ENCODE measurements around the gene UBQLN3. TPM values are rescaled to one million over a fixed set of nuclear protein-coding genes. Genes with fewer than 3 reads are reported as not detected.

The UBQLN3 gene
- total and polyA plus RNA-seq, 2 of the 4 experiments (the other 2 are of a cell fraction), result not detected

- H3K4me1 ChIP-seq (ENCODE audit: control insufficient read depth, insufficient read depth, low read length), result no peaks in the 10 kb centered on the region
- no peak overlapping the region for H3K4me3 ChIP-seq (ENCODE audit: insufficient read depth, low read depth, low read length)
- ATAC-seq (ENCODE audit: low read depth), result no peak
- no peak overlapping the region for H3K9ac ChIP-seq (ENCODE audit: low read depth, low read length)
- no peak overlapping the region for H4K91ac ChIP-seq (ENCODE audit: insufficient read depth, low read depth, low read length)
- no peak overlapping the region for H3K18ac ChIP-seq (ENCODE audit: low read depth, low read length)
- no CpG with 5 or more reads among the region's 1 CpG for WGBS, 2 experiments (ENCODE audit: extremely low coverage in 2 of 2, insufficient read length in 1 of 2)
- no peak overlapping the region for H2BK5ac ChIP-seq (ENCODE audit: low read depth, low read length, poor library complexity, severe bottlenecking)
- POLR2A ChIA-PET (ENCODE audit: unreplicated experiment), result no interaction called here
- H2BK120ac ChIP-seq (ENCODE audit: low read depth, low read length), result no peak overlapping the region
- dilution Hi-C loops (cut with HindIII; ENCODE audit: low sequenced_read_pairs, unreplicated experiment), result no loop called here
- no peak overlapping the region for H2AFZ ChIP-seq (replicated peaks; ENCODE audit: low read length, poor library complexity)
- no TSS peak for BruUV-seq (replicated peaks)
- H3K27ac ChIP-seq (ENCODE audit: insufficient read depth, low read length), result no peak overlapping the region
- H3K79me1 ChIP-seq (ENCODE audit: low read depth in 1 of 2, low read length in 2 of 2), result no peaks in the 10 kb centered on the region
- no peaks in the 10 kb centered on the region for H3K9me3 ChIP-seq (ENCODE audit: control insufficient read depth, insufficient read depth, low read length)
- in situ Hi-C loops (cut with MboI; ENCODE audit: low sequenced_read_pairs), result no loop called here
- CTCF ChIA-PET, result no interaction called here
- H3K9me1 ChIP-seq (ENCODE audit: insufficient read depth, low read length), result no peaks in the 10 kb centered on the region
- no peak overlapping the region for H2BK15ac ChIP-seq (ENCODE audit: low read depth, low read length)
- H4K8ac ChIP-seq (ENCODE audit: low read depth in 2 of 2, low read length in 2 of 2), result no peak overlapping the region
- H2BK20ac ChIP-seq (ENCODE audit: low read depth, low read length), result no peak overlapping the region
- no peak overlapping the region for H3K23ac ChIP-seq (ENCODE audit: low read depth, low read length)
- H3K56ac ChIP-seq (ENCODE audit: extremely low read depth, insufficient read depth, low read length), result no peak overlapping the region
- no peak for TF ChIP-seq FOS (IDR thresholded peaks at IDR 0.05; ENCODE audit: low read depth, low read length)
- TF ChIP-seq MXI1 (IDR thresholded peaks at IDR 0.05; ENCODE audit: borderline replicate concordance, low read depth, low read length), result no peak
- no peaks in the 10 kb centered on the region for H4K20me1 ChIP-seq (ENCODE audit: insufficient read depth, low read length)
- H3K27me3 ChIP-seq (ENCODE audit: control insufficient read depth, insufficient read depth, low read length), result peaks cover 4% of the 10 kb centered on the region
- H4K5ac ChIP-seq (ENCODE audit: low read depth, low read length), result no peak overlapping the region
- no peak overlapping the region for H3K4ac ChIP-seq (ENCODE audit: low read depth, low read length)
- H2AK9ac ChIP-seq (replicated peaks; ENCODE audit: low read depth, low read length, poor library complexity), result no peak overlapping the region
- no peaks in the 10 kb centered on the region for H3K36me3 ChIP-seq (ENCODE audit: control insufficient read depth, insufficient read depth, low read length)
- H3K14ac ChIP-seq (replicated peaks; ENCODE audit: low read depth, low read length), result no peak overlapping the region
- no peak overlapping the region for H3K4me2 ChIP-seq (ENCODE audit: low read depth, low read length)
- DNase-seq, result no peak
- intact Hi-C loops (cut with micrococcal nuclease), result no loop called here
- H2AK5ac ChIP-seq (ENCODE audit: low read depth, low read length), result no peak overlapping the region
These were observed 18.7 kb upstream of the UBQLN3 start for GRCh38 chr11:5528495-5528894.
